ENCODE results near the gene PCDHA4. TPM values are rescaled to one million over a fixed set of nuclear protein-coding genes. Genes with fewer than 3 reads are reported as not detected.

The PCDHA4 gene
- total and polyA plus RNA-seq, 9 of the 15 experiments (the other 6 are each of a cell fraction or from before 2014, with no cell fraction given), result not detected

DNA sequence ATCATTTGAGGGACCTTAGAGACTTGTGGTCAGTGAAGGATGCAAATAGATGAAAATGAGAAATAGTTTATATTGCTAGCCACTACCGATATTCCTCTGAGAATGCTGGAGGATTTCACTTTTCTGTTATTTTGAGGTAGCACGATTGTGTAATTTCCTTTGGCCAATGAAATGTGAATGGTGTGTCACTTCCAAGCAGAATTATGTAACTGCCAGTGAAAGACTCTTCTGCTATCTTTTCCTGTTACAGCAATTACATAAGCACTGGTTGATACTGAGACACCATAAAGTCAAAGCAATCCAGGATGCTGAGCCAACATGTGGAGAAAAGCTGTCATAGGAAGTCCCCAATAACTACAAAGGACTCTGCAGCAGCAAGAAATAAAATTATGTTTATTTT lies 15.8 kb upstream of the PCDHA4 start:
- Histone ChIP-seq H3K4me1 (replicated peaks in 1 of 2; ENCODE audit: control insufficient read depth in 2 of 2, insufficient read depth in 2 of 2, low read length in 2 of 2) (peaks cover 0 to 2% of the 10 kb centered on the region in 2 experiments; a peak in 1 of 5 replicates), H2AFZ (ENCODE audit: low read depth, low read length) (no peak overlapping the region), H3K27ac (ENCODE audit: extremely low read depth, low read depth, low read length) (no peak overlapping the region), H3K9me1 (ENCODE audit: control insufficient read depth, insufficient read depth, low read length) (no peaks in the 10 kb centered on the region), H3K27me3 (ENCODE audit: control insufficient read depth in 2 of 2, insufficient read depth in 2 of 2, low read length in 2 of 2) (peaks cover 0 to 4% of the 10 kb centered on the region in 2 experiments; a peak in 1 of 5 replicates), H3K79me2 (ENCODE audit: control insufficient read depth, insufficient read depth, low read length) (no peaks in the 10 kb centered on the region), H3K9ac (ENCODE audit: insufficient read depth in 1 of 2, low read depth in 2 of 2, low read length in 2 of 2) (no peak overlapping the region), H3K36me3 (ENCODE audit: control insufficient read depth, insufficient read depth, low read length) (no peaks in the 10 kb centered on the region), H3K4me2 (ENCODE audit: insufficient read depth, low read length) (no peak overlapping the region), H3K9me3 (replicated peaks; ENCODE audit: control insufficient read depth, insufficient read depth, low read depth, low read length) (no peaks in the 10 kb centered on the region), H3K4me3 (no peak overlapping the region), H4K20me1 (replicated peaks; ENCODE audit: control insufficient read depth, insufficient read depth, low read length) (no peaks in the 10 kb centered on the region)
- ChIA-PET POLR2A (no interaction called here), CTCF (ENCODE audit: low intra/inter-chr PET ratio) (no interaction called here)
- DNase-seq (ENCODE audit: extremely low read depth in 1 of 4, low spot score in 3 of 4) (no peak), ATAC-seq (no peak), FAIRE-seq (no peak)
- intact Hi-C loops (cut with micrococcal nuclease) (no loop called here), in situ Hi-C loops (cut with MboI) (no loop called here)
- no TSS peak for BruUV-seq (replicated peaks)
- WGBS (ENCODE audit: insufficient coverage, low coverage, missing lambda C conversion rate), result 0% methylated on average over 2 of the region's 2 CpGs
- TF ChIP-seq ZNF699 (CRISPR knock-in tag; IDR thresholded peaks at IDR 0.05; ENCODE audit: insufficient replicate concordance) (no peak), ZNF75A (CRISPR knock-in tag; IDR thresholded peaks at IDR 0.05) (no peak), FOXA3 (CRISPR knock-in tag; conservative IDR thresholded peaks at IDR 0.05 in 1 of 2, IDR thresholded peaks at IDR 0.05 in 1 of 2) (no peak), SMARCA5 (IDR thresholded peaks at IDR 0.05) (no peak), SRSF7 (optimal IDR thresholded peaks at IDR 0.05; ENCODE audit: low read depth, low read length) (no peak), RFX5 (IDR thresholded peaks at IDR 0.05; ENCODE audit: low read depth, low read length) (no peak), ZFX (CRISPR knock-in tag; IDR thresholded peaks at IDR 0.05) (no peak), MAZ (CRISPR knock-in tag; conservative IDR thresholded peaks at IDR 0.05 in 1 of 2, IDR thresholded peaks at IDR 0.05 in 1 of 2) (no peak)
- TF ChIP-seq, protein P1, sequence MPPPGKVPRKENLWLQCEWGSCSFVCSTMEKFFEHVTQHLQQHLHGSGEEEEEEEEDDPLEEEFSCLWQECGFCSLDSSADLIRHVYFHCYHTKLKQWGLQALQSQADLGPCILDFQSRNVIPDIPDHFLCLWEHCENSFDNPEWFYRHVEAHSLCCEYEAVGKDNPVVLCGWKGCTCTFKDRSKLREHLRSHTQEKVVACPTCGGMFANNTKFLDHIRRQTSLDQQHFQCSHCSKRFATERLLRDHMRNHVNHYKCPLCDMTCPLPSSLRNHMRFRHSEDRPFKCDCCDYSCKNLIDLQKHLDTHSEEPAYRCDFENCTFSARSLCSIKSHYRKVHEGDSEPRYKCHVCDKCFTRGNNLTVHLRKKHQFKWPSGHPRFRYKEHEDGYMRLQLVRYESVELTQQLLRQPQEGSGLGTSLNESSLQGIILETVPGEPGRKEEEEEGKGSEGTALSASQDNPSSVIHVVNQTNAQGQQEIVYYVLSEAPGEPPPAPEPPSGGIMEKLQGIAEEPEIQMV (tag; conservative IDR thresholded peaks at IDR 0.05; ENCODE audit: low read depth), result no peak
- TF ChIP-seq, protein P2, sequence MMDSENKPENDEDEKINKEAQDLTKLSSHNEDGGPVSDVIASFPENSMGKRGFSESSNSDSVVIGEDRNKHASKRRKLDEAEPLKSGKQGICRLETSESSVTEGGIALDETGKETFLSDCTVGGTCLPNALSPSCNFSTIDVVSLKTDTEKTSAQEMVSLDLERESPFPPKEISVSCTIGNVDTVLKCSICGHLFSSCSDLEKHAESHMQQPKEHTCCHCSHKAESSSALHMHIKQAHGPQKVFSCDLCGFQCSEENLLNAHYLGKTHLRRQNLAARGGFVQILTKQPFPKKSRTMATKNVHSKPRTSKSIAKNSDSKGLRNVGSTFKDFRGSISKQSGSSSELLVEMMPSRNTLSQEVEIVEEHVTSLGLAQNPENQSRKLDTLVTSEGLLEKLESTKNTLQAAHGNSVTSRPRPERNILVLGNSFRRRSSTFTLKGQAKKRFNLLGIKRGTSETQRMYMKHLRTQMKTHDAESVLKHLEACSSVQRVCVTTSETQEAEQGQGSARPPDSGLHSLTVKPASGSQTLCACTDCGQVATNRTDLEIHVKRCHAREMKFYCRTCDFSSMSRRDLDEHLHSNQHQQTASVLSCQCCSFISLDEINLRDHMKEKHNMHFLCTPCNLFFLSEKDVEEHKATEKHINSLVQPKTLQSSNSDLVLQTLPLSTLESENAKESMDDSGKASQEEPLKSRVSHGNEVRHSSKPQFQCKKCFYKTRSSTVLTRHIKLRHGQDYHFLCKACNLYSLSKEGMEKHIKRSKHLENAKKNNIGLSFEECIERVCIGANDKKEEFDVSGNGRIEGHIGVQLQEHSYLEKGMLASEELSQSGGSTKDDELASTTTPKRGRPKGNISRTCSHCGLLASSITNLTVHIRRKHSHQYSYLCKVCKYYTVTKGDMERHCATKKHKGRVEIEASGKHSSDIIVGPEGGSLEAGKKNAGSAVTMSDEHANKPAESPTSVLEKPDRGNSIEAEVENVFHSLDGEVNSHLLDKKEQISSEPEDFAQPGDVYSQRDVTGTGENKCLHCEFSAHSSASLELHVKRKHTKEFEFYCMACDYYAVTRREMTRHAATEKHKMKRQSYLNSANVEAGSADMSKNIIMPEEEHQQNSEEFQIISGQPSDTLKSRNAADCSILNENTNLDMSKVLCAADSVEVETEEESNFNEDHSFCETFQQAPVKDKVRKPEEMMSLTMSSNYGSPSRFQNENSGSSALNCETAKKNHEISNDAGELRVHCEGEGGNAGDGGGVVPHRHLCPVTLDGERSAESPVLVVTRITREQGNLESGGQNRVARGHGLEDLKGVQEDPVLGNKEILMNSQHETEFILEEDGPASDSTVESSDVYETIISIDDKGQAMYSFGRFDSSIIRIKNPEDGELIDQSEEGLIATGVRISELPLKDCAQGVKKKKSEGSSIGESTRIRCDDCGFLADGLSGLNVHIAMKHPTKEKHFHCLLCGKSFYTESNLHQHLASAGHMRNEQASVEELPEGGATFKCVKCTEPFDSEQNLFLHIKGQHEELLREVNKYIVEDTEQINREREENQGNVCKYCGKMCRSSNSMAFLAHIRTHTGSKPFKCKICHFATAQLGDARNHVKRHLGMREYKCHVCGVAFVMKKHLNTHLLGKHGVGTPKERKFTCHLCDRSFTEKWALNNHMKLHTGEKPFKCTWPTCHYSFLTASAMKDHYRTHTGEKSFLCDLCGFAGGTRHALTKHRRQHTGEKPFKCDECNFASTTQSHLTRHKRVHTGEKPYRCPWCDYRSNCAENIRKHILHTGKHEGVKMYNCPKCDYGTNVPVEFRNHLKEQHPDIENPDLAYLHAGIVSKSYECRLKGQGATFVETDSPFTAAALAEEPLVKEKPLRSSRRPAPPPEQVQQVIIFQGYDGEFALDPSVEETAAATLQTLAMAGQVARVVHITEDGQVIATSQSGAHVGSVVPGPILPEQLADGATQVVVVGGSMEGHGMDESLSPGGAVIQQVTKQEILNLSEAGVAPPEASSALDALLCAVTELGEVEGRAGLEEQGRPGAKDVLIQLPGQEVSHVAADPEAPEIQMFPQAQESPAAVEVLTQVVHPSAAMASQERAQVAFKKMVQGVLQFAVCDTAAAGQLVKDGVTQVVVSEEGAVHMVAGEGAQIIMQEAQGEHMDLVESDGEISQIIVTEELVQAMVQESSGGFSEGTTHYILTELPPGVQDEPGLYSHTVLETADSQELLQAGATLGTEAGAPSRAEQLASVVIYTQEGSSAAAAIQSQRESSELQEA (IDR thresholded peaks at IDR 0.05; ENCODE audit: low read depth), result no peak

Data from K562 (cell line).